HG03097 (cell line): ENCODE data around the gene PTPRR.

Experiments used
- ATAC-seq: cut with Tn5 transposase; IDR thresholded peaks from one replicate; pipeline ENCODE4 v1.9.1; 2021; ENCODE audit not compliant: unreplicated experiment, low FRiP score

The PTPRR gene

GRCh38 chr12:70719071-70719470 is 201.5 kb downstream of the PTPRR start:
- no peak for ATAC-seq

GRCh38 chr12:70711831-70712230 is 208.7 kb downstream of the PTPRR start:
- no peak for ATAC-seq

- ATAC-seq = no peak
Measured at GRCh38 chr12:70709022-70709421, 211.5 kb downstream of the PTPRR start.

GRCh38 chr12:70706611-70707010 is 213.9 kb downstream of the PTPRR start:
- ATAC-seq = no peak

- no peak for ATAC-seq
Measured at GRCh38 chr12:70698345-70698744, 222.2 kb downstream of the PTPRR start.

- ATAC-seq = no peak
Measured at GRCh38 chr12:70695361-70696023, 225.0 kb downstream of the PTPRR start.

GRCh38 chr12:70692681-70693288 is 227.8 kb downstream of the PTPRR start:
- ATAC-seq = no peak

- no peak for ATAC-seq
Measured at GRCh38 chr12:70691018-70691672, 229.4 kb downstream of the PTPRR start.

GRCh38 chr12:70686907-70687306 is 233.6 kb downstream of the PTPRR start:
- no peak for ATAC-seq

- ATAC-seq = no peak
Measured at GRCh38 chr12:70686299-70686698, 234.2 kb downstream of the PTPRR start.

- no peak for ATAC-seq
Measured at GRCh38 chr12:70683976-70684375, 236.6 kb downstream of the PTPRR start.

GRCh38 chr12:70671698-70672097 is 248.8 kb downstream of the PTPRR start:
- ATAC-seq = no peak

- ATAC-seq = no peak
Measured at GRCh38 chr12:70670948-70671347, 249.6 kb downstream of the PTPRR start.

- no peak for ATAC-seq
Measured at GRCh38 chr12:70667253-70667652, 253.3 kb downstream of the PTPRR start.

GRCh38 chr12:70666364-70666763 is 254.2 kb downstream of the PTPRR start:
- no peak for ATAC-seq

GRCh38 chr12:70664465-70664881 is 256.1 kb downstream of the PTPRR start:
- ATAC-seq = no peak

- ATAC-seq = no peak
Measured at GRCh38 chr12:70663838-70664237, 256.7 kb downstream of the PTPRR start.

- ATAC-seq = no peak
Measured at GRCh38 chr12:70661466-70662161, 258.9 kb downstream of the PTPRR start.

- no peak for ATAC-seq
Measured at GRCh38 chr12:70660620-70661219, 259.8 kb downstream of the PTPRR start.

- ATAC-seq = no peak
Measured at GRCh38 chr12:70660002-70660604, 260.4 kb downstream of the PTPRR start.
